Measurements from ENCODE around the gene ZNF469. TPM values are rescaled to one million over a fixed set of nuclear protein-coding genes. Genes with fewer than 3 reads are reported as not detected.

Gene ZNF469
- total RNA-seq, 2 experiments from 2014 or later: 1.1 to 1.2 TPM

GRCh38 chr16:88426018-88426417 is 43.3 kb downstream of the ZNF469 start:
- Mint-ChIP-seq H3K4me3 (no peak overlapping the region), H3K4me1 (peaks cover 4% of the 10 kb centered on the region), H3K27ac (no peak overlapping the region), H3K27me3 (peaks cover 12% of the 10 kb centered on the region), H3K9me3 (no peaks in the 10 kb centered on the region), H3K36me3 (no peaks in the 10 kb centered on the region)
- ATAC-seq (ENCODE audit: low read depth): no peak
- POLR2A ChIA-PET: no interaction called here
- no peak for DNase-seq

GRCh38 chr16:88427376-88427775 is 44.6 kb downstream of the ZNF469 start:
- POLR2A ChIA-PET: interaction anchor here (1.0 kb wide), 1 partner anchor 11 kb away, joined by 3 read pairs; no protein-coding TSS in a partner anchor
- Mint-ChIP-seq H3K4me3 (no peak overlapping the region), H3K4me1 (peaks cover 6% of the 10 kb centered on the region), H3K27me3 (peaks cover 12% of the 10 kb centered on the region), H3K27ac (no peak overlapping the region), H3K36me3 (no peaks in the 10 kb centered on the region), H3K9me3 (no peaks in the 10 kb centered on the region)
- DNase-seq: no peak
- ATAC-seq (ENCODE audit: low read depth): no peak

GRCh38 chr16:88428156-88428555 is 45.4 kb downstream of the ZNF469 start:
- Mint-ChIP-seq H3K4me1 (peaks cover 6% of the 10 kb centered on the region), H3K27ac (no peak overlapping the region), H3K36me3 (no peaks in the 10 kb centered on the region), H3K4me3 (no peak overlapping the region), H3K9me3 (no peaks in the 10 kb centered on the region), H3K27me3 (peaks cover 12% of the 10 kb centered on the region)
- DNase-seq: no peak
- POLR2A ChIA-PET: interaction anchor here (1.0 kb wide), 1 partner anchor 10 kb away, joined by 3 read pairs; no protein-coding TSS in a partner anchor
- no peak for ATAC-seq (ENCODE audit: low read depth)

DNA sequence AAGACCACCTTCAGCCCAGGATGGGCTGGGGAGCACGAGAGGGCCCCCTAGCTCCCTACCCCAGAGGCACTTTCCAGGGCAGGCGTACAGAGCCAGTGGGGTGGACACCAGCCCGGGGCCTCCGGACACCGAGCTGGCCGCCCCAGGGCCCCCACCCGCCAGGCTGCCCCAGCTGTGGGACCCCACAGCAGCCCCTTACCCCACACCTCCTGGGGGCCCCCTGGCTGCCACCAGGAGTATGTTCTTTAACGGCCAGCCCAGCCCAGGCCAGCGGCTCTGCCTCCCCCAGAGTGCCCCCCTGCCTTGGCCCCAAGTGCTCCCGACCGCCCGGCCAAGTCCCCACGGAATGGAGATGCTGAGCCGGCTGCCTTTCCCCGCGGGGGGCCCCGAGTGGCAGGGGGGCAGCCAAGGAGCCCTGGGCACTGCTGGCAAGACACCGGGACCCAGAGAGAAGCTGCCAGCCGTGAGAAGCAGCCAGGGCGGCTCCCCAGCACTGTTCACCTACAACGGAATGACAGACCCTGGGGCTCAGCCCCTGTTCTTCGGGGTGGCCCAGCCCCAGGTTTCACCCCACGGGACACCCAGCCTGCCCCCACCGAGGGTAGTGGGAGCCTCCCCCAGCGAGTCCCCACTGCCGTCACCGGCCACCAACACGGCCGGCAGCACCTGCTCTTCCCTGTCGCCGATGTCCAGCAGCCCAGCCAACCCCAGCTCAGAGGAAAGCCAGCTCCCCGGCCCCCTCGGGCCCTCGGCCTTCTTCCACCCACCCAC is 46.0 kb downstream of the ZNF469 start:
- POLR2A ChIA-PET: interaction anchor here (1.0 to 2.6 kb wide), 2 partner anchors 9 to 472 kb away, joined by 3 to 6 read pairs; no protein-coding TSS in a partner anchor
- peaks cover 12% of the 10 kb centered on the region for H3K27me3 Mint-ChIP-seq
- peaks cover 6% of the 10 kb centered on the region for H3K4me1 Mint-ChIP-seq
- DNase-seq (no peak), ATAC-seq (ENCODE audit: low read depth) (no peak)
- no peaks in the 10 kb centered on the region for H3K36me3 Mint-ChIP-seq
- H3K4me3 Mint-ChIP-seq: no peak overlapping the region
- H3K27ac Mint-ChIP-seq: no peak overlapping the region
- H3K9me3 Mint-ChIP-seq: no peaks in the 10 kb centered on the region

DNA sequence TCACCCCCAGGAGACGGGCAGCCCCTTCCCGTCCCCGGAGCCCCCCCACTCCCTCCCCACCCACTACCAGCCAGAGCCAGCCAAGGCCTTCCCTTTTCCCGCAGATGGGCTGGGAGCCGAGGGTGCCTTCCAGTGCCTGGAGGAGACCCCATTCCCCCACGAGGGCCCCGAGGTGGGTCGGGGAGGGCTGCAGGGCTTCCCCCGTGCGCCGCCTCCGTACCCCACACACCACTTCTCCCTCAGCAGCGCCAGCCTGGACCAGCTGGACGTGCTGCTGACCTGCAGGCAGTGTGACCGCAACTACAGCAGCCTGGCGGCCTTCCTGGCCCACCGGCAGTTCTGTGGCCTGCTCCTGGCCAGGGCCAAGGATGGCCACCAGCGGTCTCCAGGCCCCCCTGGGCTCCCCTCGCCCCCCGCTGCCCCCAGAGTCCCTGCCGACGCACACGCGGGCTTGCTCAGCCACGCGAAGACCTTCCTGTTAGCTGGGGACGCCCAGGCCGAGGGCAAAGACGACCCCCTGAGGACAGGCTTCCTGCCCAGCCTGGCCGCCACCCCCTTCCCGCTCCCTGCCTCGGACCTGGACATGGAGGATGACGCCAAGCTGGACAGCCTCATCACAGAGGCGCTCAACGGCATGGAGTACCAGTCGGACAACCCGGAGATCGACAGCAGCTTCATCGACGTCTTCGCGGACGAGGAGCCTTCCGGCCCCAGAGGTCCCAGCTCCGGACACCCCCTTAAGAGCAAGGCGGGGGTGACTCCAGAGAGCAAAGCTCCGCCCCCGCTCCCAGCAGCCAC is 46.8 kb downstream of the ZNF469 start:
- peaks cover 6% of the 10 kb centered on the region for H3K4me1 Mint-ChIP-seq
- no peaks in the 10 kb centered on the region for H3K9me3 Mint-ChIP-seq
- POLR2A ChIA-PET: interaction anchor here (1.0 to 2.6 kb wide), 4 partner anchors 23 to 481 kb away, joined by 3 to 6 read pairs (median 4); partner anchors contain the start of genes BANP and ZFPM1
- H3K27me3 Mint-ChIP-seq: peaks cover 6% of the 10 kb centered on the region
- no peaks in the 10 kb centered on the region for H3K36me3 Mint-ChIP-seq
- no peak for ATAC-seq (ENCODE audit: low read depth)
- H3K4me3 Mint-ChIP-seq: peak overlapping the region; percentile 58
- peak overlapping the region; percentile 56 for H3K27ac Mint-ChIP-seq
- no peak for DNase-seq

DNA sequence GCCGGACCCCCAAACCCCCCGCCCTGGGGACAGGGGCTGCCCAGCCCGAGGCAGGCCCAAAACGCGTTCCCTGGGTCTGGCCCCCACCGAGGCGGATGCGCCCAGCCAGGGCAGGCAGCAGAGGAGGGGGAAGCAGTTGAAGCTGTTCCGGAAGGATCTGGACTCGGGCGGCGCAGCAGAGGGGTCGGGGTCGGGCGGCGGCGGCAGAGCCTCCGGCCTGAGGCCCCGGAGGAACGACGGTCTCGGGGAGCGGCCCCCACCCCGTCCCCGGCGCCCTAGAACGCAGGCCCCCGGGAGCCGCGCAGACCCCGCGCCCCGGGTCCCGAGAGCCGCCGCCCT is 47.4 kb downstream of the ZNF469 start:
- Mint-ChIP-seq H3K36me3 (no peaks in the 10 kb centered on the region), H3K4me1 (peaks cover 5% of the 10 kb centered on the region), H3K27ac (no peak overlapping the region), H3K4me3 (peak overlapping the region; percentile 60), H3K27me3 (peaks cover 1% of the 10 kb centered on the region), H3K9me3 (no peaks in the 10 kb centered on the region)
- DNase-seq: peak; percentile 60
- POLR2A ChIA-PET: interaction anchor here (0.6 to 2.6 kb wide), 9 partner anchors 22 to 1544 kb away, joined by 3 to 6 read pairs (median 3); partner anchors contain the start of genes BANP and ZFPM1
- ATAC-seq (ENCODE audit: low read depth): peak; percentile 40

DNA sequence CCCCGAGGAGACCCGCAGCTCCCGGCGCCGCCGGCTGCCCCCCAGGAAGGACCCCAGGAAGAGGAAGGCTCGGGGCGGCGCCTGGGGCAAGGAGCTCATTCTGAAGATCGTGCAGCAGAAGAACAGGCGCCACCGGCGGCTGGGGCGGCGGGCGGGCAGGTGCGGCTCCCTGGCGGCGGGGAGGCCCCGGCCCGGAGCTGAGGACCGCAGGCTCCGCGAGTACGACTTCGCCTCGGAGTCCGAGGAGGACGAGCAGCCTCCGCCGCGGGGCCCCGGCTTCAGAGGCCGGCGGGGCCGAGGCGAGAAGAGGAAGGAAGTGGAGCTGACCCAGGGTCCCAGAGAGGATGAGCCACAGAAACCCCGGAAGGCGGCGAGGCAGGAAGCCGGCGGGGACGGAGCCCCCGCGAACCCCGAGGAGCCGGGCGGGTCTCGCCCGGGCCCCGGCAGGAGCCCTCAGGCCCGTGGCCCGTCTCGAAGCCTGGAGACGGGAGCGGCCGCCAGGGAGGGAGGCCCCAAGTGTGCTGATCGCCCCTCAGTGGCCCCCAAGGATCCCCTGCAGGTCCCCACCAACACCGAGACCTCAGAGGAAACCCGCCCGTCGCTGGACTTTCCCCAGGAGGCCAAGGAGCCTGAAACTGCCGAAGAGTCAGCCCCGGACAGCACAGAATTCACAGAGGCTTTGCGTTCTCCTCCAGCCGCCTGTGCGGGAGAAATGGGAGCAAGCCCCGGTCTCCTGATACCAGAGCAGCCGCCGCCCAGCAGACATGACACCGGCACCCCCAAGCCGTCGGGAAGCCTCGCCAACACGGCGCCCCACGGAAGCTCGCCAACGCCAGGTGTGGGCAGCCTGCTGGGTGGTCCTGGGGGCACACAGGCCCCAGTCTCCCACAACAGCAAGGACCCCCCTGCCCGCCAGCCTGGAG is 48.0 kb downstream of the ZNF469 start:
- Mint-ChIP-seq H3K4me3 (peak overlapping the region; percentile 60), H3K36me3 (no peaks in the 10 kb centered on the region), H3K4me1 (peaks cover 4% of the 10 kb centered on the region), H3K27me3 (no peaks in the 10 kb centered on the region), H3K9me3 (no peaks in the 10 kb centered on the region), H3K27ac (peak overlapping the region; percentile 68)
- POLR2A ChIA-PET: interaction anchor here (0.6 to 2.6 kb wide), 9 partner anchors 22 to 1543 kb away, joined by 3 to 6 read pairs (median 3); partner anchors contain the start of genes BANP and ZFPM1
- DNase-seq (peak; percentile 77), ATAC-seq (ENCODE audit: low read depth) (peak; percentile 67)

DNA sequence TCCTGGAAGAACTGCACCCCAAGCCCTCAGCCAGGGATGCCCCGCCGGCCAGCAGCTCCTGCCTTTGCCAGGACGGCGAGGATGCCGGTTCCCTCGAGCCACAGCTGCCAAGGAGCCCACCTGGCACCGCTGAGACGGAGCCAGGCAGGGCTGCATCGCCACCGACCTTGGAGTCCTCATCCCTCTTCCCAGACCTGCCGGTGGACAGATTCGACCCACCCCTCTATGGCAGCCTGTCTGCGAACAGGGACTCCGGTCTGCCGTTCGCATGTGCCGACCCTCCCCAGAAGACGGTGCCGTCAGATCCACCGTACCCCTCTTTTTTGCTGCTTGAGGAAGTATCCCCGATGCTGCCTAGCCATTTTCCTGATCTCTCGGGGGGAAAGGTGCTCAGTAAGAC is 48.9 kb downstream of the ZNF469 start:
- POLR2A ChIA-PET: interaction anchor here (0.8 to 2.6 kb wide), 2 partner anchors 138 to 475 kb away, joined by 3 to 6 read pairs; partner anchors contain the start of gene ZC3H18
- no peak overlapping the region for H3K27ac Mint-ChIP-seq
- no peak for ATAC-seq (ENCODE audit: low read depth)
- DNase-seq: no peak
- no peaks in the 10 kb centered on the region for H3K36me3 Mint-ChIP-seq
- H3K4me3 Mint-ChIP-seq: peak overlapping the region; percentile 51
- H3K9me3 Mint-ChIP-seq: no peaks in the 10 kb centered on the region
- no peaks in the 10 kb centered on the region for H3K27me3 Mint-ChIP-seq
- H3K4me1 Mint-ChIP-seq: peaks cover 4% of the 10 kb centered on the region

DNA sequence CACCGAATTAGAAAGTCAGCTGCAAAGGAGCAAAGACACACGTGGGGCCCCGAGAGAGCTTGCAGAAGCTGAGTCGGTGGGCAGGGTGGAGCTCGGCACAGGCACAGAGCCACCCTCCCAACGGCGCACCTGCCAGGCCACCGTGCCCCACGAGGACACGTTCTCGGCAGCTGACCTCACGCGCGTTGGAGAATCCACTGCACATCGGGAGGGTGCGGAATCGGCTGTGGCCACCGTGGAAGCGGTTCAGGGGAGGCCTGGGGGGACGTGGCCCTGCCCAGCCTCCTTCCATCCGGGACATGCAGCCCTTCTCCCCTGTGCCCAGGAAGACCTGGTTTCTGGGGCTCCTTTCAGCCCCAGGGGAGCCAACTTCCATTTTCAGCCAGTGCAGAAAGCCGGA is 49.4 kb downstream of the ZNF469 start:
- Mint-ChIP-seq H3K4me1 (peaks cover 4% of the 10 kb centered on the region), H3K27ac (no peak overlapping the region)
- POLR2A ChIA-PET: interaction anchor here (0.8 kb wide), 1 partner anchor 138 kb away, joined by 3 read pairs; the partner anchor contains the start of gene ZC3H18

More for the DNA sequence above, 49.4 kb downstream of the ZNF469 start:
- no peak for ATAC-seq (ENCODE audit: low read depth)
- Mint-ChIP-seq H3K9me3 (no peaks in the 10 kb centered on the region), H3K4me3 (no peak overlapping the region), H3K36me3 (no peaks in the 10 kb centered on the region), H3K27me3 (no peaks in the 10 kb centered on the region)
- no peak for DNase-seq

Other genes with a start within 250 kb of the ZNF469 start
- 10 to 100 TPM; 19.0 to 19.2 TPM for gene ZFPM1, start 70.3 kb downstream of the ZNF469 start, total RNA-seq
- gene ZC3H18, start 187.4 kb downstream of the ZNF469 start, total RNA-seq: 10 to 100 TPM; 83.4 to 88.7 TPM

Measured in activated naive CD8-positive, alpha-beta T cell treated with anti-CD3 and anti-CD28 coated beads, Interleukin-2, amount 10 ng/mL, durations not matched to agents 7 days and 5 days (primary cell).